8988T (cell line): ENCODE data around the gene LIX1.
"Not testable (repeated sequence)": the region's sequence is repeated elsewhere in the genome, so short reads cannot be mapped to it uniquely, and the experiment has no call there.

Experiments
- DNase-seq: peaks from one replicate; pipeline ENCODE4 v3.0.0; 2011

LIX1 gene

GRCh38 chr5:97140250-97140649, 2.2 kb downstream of the LIX1 start:
- not testable (repeated sequence) for DNase-seq

GRCh38 chr5:97136475-97136874, 5.9 kb downstream of the LIX1 start:
- DNase-seq = no peak

- no peak for DNase-seq
Observed at GRCh38 chr5:97135868-97136267, 6.5 kb downstream of the LIX1 start.

GRCh38 chr5:97134634-97135033, 7.8 kb downstream of the LIX1 start:
- DNase-seq = no peak

- no peak for DNase-seq
Observed at GRCh38 chr5:97133101-97133500, 9.3 kb downstream of the LIX1 start.

- DNase-seq = no peak
Observed at GRCh38 chr5:97131921-97132320, 10.5 kb downstream of the LIX1 start.

- no peak for DNase-seq
Observed at GRCh38 chr5:97131139-97131710, 11.2 kb downstream of the LIX1 start.

GRCh38 chr5:97127727-97128126, 14.7 kb downstream of the LIX1 start:
- DNase-seq = no peak

GRCh38 chr5:97125125-97125683, 17.2 kb downstream of the LIX1 start:
- DNase-seq = no peak

- DNase-seq = no peak
Observed at GRCh38 chr5:97124335-97124734, 18.1 kb downstream of the LIX1 start.

GRCh38 chr5:97121848-97122247, 20.6 kb downstream of the LIX1 start:
- DNase-seq = no peak

GRCh38 chr5:97120195-97120594, 22.2 kb downstream of the LIX1 start:
- no peak for DNase-seq

GRCh38 chr5:97119007-97119390, 23.4 kb downstream of the LIX1 start:
- DNase-seq = no peak

GRCh38 chr5:97118261-97119006, 24.0 kb downstream of the LIX1 start:
- no peak for DNase-seq

- DNase-seq = no peak
Observed at GRCh38 chr5:97115932-97116331, 26.5 kb downstream of the LIX1 start.

- no peak for DNase-seq
Observed at GRCh38 chr5:97112230-97112629, 30.2 kb downstream of the LIX1 start.

GRCh38 chr5:97111616-97112015, 30.8 kb downstream of the LIX1 start:
- DNase-seq = no peak

GRCh38 chr5:97111004-97111403, 31.4 kb downstream of the LIX1 start:
- no peak for DNase-seq

- DNase-seq = no peak
Observed at GRCh38 chr5:97107318-97107717, 35.1 kb downstream of the LIX1 start.

GRCh38 chr5:97106216-97106581, 36.2 kb downstream of the LIX1 start:
- no peak for DNase-seq

GRCh38 chr5:97105501-97106215, 36.8 kb downstream of the LIX1 start:
- no peak for DNase-seq

- no peak for DNase-seq
Observed at GRCh38 chr5:97102010-97102470, 40.4 kb downstream of the LIX1 start.

- no peak for DNase-seq
Observed at GRCh38 chr5:97101189-97101910, 41.1 kb downstream of the LIX1 start.
